H9 (cell line): ENCODE measurements around the gene CFAP54. TPM values are rescaled to one million over a fixed set of nuclear protein-coding genes. Genes with fewer than 3 reads are reported as not detected.

ENCODE experiments used
- DNase-seq: peaks from one replicate; pipeline ENCODE4 v3.0.0-alpha.2; 2017
- H2AFZ ChIP-seq: one replicate; pipeline ENCODE4 v1.6.1; 2013; ENCODE audit warnings: mild to moderate bottlenecking, low read length, control low read depth, moderate library complexity
- H2AK5ac ChIP-seq: 2 replicates; pipeline ENCODE4 v1.6.1; 2013; ENCODE audit warnings: low read length, control low read depth, mixed read lengths; ENCODE audit not compliant: insufficient read length
- H2BK120ac ChIP-seq: one replicate; pipeline ENCODE4 v1.6.1; 2013; ENCODE audit warnings: low read depth, mild to moderate bottlenecking, low read length, control low read depth, inconsistent platforms; ENCODE audit not compliant: poor library complexity, severe bottlenecking
- H2BK12ac ChIP-seq: 2 replicates; pipeline ENCODE4 v1.6.1; 2013; ENCODE audit warnings: low read length, control low read depth, mixed read lengths, low read depth; ENCODE audit not compliant: insufficient read length
- H2BK15ac ChIP-seq: 2 replicates; pipeline ENCODE4 v1.6.1; 2013; ENCODE audit warnings: low read depth, low read length, control low read depth
- H2BK20ac ChIP-seq: one replicate; pipeline ENCODE4 v1.6.1; 2013; ENCODE audit warnings: low read depth, mild to moderate bottlenecking, low read length, control low read depth, inconsistent platforms; ENCODE audit not compliant: poor library complexity, severe bottlenecking
- H2BK5ac ChIP-seq: 2 replicates; pipeline ENCODE4 v1.6.1; 2013; ENCODE audit warnings: low read length, control low read depth, mixed read lengths; ENCODE audit not compliant: insufficient read length
- H3K14ac ChIP-seq: 2 replicates; pipeline ENCODE4 v1.6.1; 2013; ENCODE audit warnings: low read length, control low read depth; ENCODE audit not compliant: insufficient read depth
- H3K18ac ChIP-seq: 2 replicates; pipeline ENCODE4 v1.6.1; 2013; ENCODE audit warnings: low read depth, mild to moderate bottlenecking, mixed read lengths, low read length, control low read depth; ENCODE audit not compliant: insufficient read length
- H3K23ac ChIP-seq: 2 replicates; pipeline ENCODE4 v1.6.1; 2013; ENCODE audit warnings: low read length, control low read depth, mixed read lengths, low read depth; ENCODE audit not compliant: insufficient read length
- H3K23me2 ChIP-seq: 2 replicates; pipeline ENCODE4 v1.6.1; 2013; ENCODE audit warnings: low read depth, mild to moderate bottlenecking, mixed read lengths, low read length, control low read depth; ENCODE audit not compliant: insufficient read length, poor library complexity, severe bottlenecking
- H3K27ac ChIP-seq: 2 replicates; pipeline ENCODE4 v1.5.1; 2013; ENCODE audit warnings: low read length, control low read depth, mixed read lengths, low read depth; ENCODE audit not compliant: insufficient read length
- H3K27me3 ChIP-seq: 2 replicates; pipeline ENCODE4 v1.6.1; 2013; ENCODE audit warnings: low read length, control low read depth, inconsistent platforms; ENCODE audit not compliant: insufficient read depth
- H3K4ac ChIP-seq: 2 replicates; pipeline ENCODE4 v1.6.1; 2013; ENCODE audit warnings: low read depth, mild to moderate bottlenecking, control low read depth, inconsistent platforms, low read length, moderate library complexity
- H3K4me1 ChIP-seq: 2 replicates; pipeline ENCODE4 v1.6.1; 2013; ENCODE audit warnings: low read length, control low read depth, inconsistent platforms; ENCODE audit not compliant: insufficient read depth
- H3K4me2 ChIP-seq: 2 replicates; pipeline ENCODE4 v1.6.1; 2013; ENCODE audit warnings: low read length, control low read depth, mixed read lengths; ENCODE audit not compliant: insufficient read length, insufficient read depth
- H3K56ac ChIP-seq: 2 replicates; pipeline ENCODE4 v1.6.1; 2013; ENCODE audit warnings: low read depth, mild to moderate bottlenecking, mixed read lengths, low read length, control low read depth; ENCODE audit not compliant: insufficient read length
- H3K79me1 ChIP-seq: 2 replicates; pipeline ENCODE4 v1.6.1; 2013; ENCODE audit warnings: low read depth, mild to moderate bottlenecking, moderate library complexity, low read length, control low read depth, inconsistent platforms; ENCODE audit not compliant: insufficient read depth, poor library complexity, severe bottlenecking
- H3K79me2 ChIP-seq: 2 replicates; pipeline ENCODE4 v1.6.1; 2013; ENCODE audit warnings: low read length, control low read depth, inconsistent platforms; ENCODE audit not compliant: insufficient read depth
- H3K9ac ChIP-seq: 2 replicates; pipeline ENCODE4 v1.6.1; 2013; ENCODE audit warnings: low read length, control low read depth, mixed read lengths; ENCODE audit not compliant: insufficient read length; ENCODE audit errors: extremely low read depth
- H3K9me3 ChIP-seq: one replicate; pipeline ENCODE4 v1.6.1; 2013; ENCODE audit warnings: low read depth, low read length, inconsistent platforms; ENCODE audit not compliant: control insufficient read depth
- H3T11ph ChIP-seq: one replicate; pipeline ENCODE4 v1.6.1; 2013; ENCODE audit warnings: mild to moderate bottlenecking, low read length, control low read depth, inconsistent platforms
- H4K20me1 ChIP-seq: one replicate; pipeline ENCODE4 v1.6.1; 2013; ENCODE audit not compliant: control insufficient read depth, insufficient read length, insufficient read depth
- H4K5ac ChIP-seq: 2 replicates; pipeline ENCODE4 v1.6.1; 2013; ENCODE audit warnings: low read depth, mild to moderate bottlenecking, mixed read lengths, low read length, control low read depth; ENCODE audit not compliant: insufficient read length
- H4K8ac ChIP-seq: replicated peaks from 2 replicates; pipeline ENCODE4 v1.6.1; 2013; ENCODE audit warnings: low read length, control low read depth, mixed read lengths, low read depth; ENCODE audit not compliant: insufficient read length
- H4K91ac ChIP-seq: 2 replicates; pipeline ENCODE4 v1.6.1; 2013; ENCODE audit warnings: low read depth, mild to moderate bottlenecking, moderate library complexity, mixed read lengths, low read length, control low read depth; ENCODE audit not compliant: insufficient read length
- H3K27ac Mint-ChIP-seq, 3 experiments: 2 replicates in 2 of 3; 3 replicates in 1 of 3; pipeline ENCODE4 v1.8.0; 2020 to 2021; ENCODE audit warnings: mixed read lengths in 3 of 3, mild to moderate bottlenecking in 1 of 3, moderate library complexity in 1 of 3
- H3K27me3 Mint-ChIP-seq: 2 replicates; pipeline ENCODE4 v1.8.0; 2021; ENCODE audit warnings: low read depth, mild to moderate bottlenecking, moderate library complexity, mixed read lengths
- H3K36me3 Mint-ChIP-seq, 3 experiments: 2 replicates in 2 of 3; 3 replicates in 1 of 3; pipeline ENCODE4 v1.8.0; 2020 to 2021; ENCODE audit warnings: low read depth in 3 of 3, mixed read lengths in 3 of 3; ENCODE audit not compliant: insufficient read depth in 1 of 3
- H3K4me1 Mint-ChIP-seq, 2 experiments: 2 replicates each; pipeline ENCODE4 v1.8.0; 2020; ENCODE audit warnings: mixed read lengths in 2 of 2
- H3K4me3 Mint-ChIP-seq, 2 experiments: 2 replicates in 1 of 2; 3 replicates in 1 of 2; pipeline ENCODE4 v1.8.0; 2020 to 2021; ENCODE audit warnings: mild to moderate bottlenecking in 2 of 2, mixed read lengths in 2 of 2, moderate library complexity in 1 of 2
- H3K9me3 Mint-ChIP-seq, 2 experiments: 2 replicates in 1 of 2; 3 replicates in 1 of 2; pipeline ENCODE4 v1.8.0; 2020; ENCODE audit warnings: mild to moderate bottlenecking in 2 of 2, mixed read lengths in 2 of 2, moderate library complexity in 1 of 2
- CTCF ChIP-seq: fragments of 200-600 bp; sonication (generic); conservative IDR thresholded peaks from 3 replicates; pipeline ENCODE4 v1.8.0; 2021; ENCODE audit warnings: antibody characterized with exemption, mild to moderate bottlenecking
- WGBS: extraction: QIAGEN DNeasy Blood & Tissue Kit; methylation state at CpG from one replicate; pipeline ENCODE4 v1.1.7; 2013; ENCODE audit warnings: missing lambda C conversion rate, low lambda C conversion rate, mixed read lengths; ENCODE audit not compliant: insufficient read length; ENCODE audit errors: extremely low coverage; 5-methylcytosine and 5-hydroxymethylcytosine counted together
- total RNA-seq: library from RNA; stranded (reverse); gene quantifications from 2 replicates; pipeline ENCODE4 v1.2.1, GENCODE V29; 2021

The CFAP54 gene
- total RNA-seq, 1 experiment from 2014 or later = 0.24 TPM

- Histone ChIP-seq H2AFZ (no peak overlapping the region), H2BK15ac (no peak overlapping the region), H2AK5ac (no peak overlapping the region), H3K9me3 (no peaks in the 10 kb centered on the region), H3K23ac (no peak overlapping the region), H4K5ac (no peak overlapping the region), H4K8ac (no peak overlapping the region), H2BK5ac (no peak overlapping the region), H3K4me1 (no peaks in the 10 kb centered on the region; the same call in 1 of the 2 replicates), H3K27me3 (no peaks in the 10 kb centered on the region), H3K4ac (no peak overlapping the region), H2BK120ac (no peak overlapping the region), H2BK20ac (no peak overlapping the region), H3K18ac (no peak overlapping the region), H3K79me2 (no peaks in the 10 kb centered on the region), H3K9ac (no peak overlapping the region), H3T11ph (no peak overlapping the region), H3K14ac (no peak overlapping the region), H3K79me1 (no peaks in the 10 kb centered on the region), H4K20me1 (no peaks in the 10 kb centered on the region), H4K91ac (no peak overlapping the region), H3K23me2 (no peaks in the 10 kb centered on the region), H3K27ac (no peak overlapping the region), H3K4me2 (no peak overlapping the region), H3K56ac (no peak overlapping the region), H2BK12ac (no peak overlapping the region)
- no peaks in the 10 kb centered on the region for H3K36me3 Mint-ChIP-seq
- H3K27me3 Mint-ChIP-seq = no peaks in the 10 kb centered on the region
- H3K27ac Mint-ChIP-seq = no peak overlapping the region
- peak; percentile 31; the same call in 1 of the 3 replicates for TF ChIP-seq CTCF
- 0 out of 4 replicates have a peak, but pooled peaks cover 2% of the 10 kb centered on the region in 2 experiments for H3K4me1 Mint-ChIP-seq
- H3K4me3 Mint-ChIP-seq = no peak overlapping the region
- DNase-seq = no peak
- H3K9me3 Mint-ChIP-seq = no peaks in the 10 kb centered on the region
- WGBS = no CpG with 5 or more reads among the region's 2 CpGs
Measured at GRCh38 chr12:96652870-96653269, 163.5 kb downstream of the CFAP54 start.
